GM12801 (cell line): ENCODE data around the gene FGF12.

Experiments used
- CTCF ChIP-seq: IDR thresholded peaks from one replicate; pipeline ENCODE4 v1.5.1; 2011; ENCODE audit warnings: control low read depth; ENCODE audit not compliant: insufficient read length; ENCODE audit errors: extremely low read depth

Gene FGF12

DNA sequence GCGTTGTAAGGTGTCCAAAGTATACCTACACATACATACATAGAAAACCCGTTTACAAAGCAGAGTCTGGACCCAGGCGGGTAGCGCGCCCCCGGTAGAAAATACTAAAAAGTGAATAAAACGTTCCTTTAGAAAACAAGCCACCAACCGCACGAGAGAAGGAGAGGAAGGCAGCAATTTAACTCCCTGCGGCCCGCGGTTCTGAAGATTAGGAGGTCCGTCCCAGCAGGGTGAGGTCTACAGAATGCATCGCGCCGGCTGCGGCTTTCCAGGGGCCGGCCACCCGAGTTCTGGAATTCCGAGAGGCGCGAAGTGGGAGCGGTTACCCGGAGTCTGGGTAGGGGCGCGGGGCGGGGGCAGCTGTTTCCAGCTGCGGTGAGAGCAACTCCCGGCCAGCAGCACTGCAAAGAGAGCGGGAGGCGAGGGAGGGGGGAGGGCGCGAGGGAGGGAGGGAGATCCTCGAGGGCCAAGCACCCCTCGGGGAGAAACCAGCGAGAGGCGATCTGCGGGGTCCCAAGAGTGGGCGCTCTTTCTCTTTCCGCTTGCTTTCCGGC is 318.6 kb downstream of the FGF12 start:
- no peak for TF ChIP-seq CTCF

DNA sequence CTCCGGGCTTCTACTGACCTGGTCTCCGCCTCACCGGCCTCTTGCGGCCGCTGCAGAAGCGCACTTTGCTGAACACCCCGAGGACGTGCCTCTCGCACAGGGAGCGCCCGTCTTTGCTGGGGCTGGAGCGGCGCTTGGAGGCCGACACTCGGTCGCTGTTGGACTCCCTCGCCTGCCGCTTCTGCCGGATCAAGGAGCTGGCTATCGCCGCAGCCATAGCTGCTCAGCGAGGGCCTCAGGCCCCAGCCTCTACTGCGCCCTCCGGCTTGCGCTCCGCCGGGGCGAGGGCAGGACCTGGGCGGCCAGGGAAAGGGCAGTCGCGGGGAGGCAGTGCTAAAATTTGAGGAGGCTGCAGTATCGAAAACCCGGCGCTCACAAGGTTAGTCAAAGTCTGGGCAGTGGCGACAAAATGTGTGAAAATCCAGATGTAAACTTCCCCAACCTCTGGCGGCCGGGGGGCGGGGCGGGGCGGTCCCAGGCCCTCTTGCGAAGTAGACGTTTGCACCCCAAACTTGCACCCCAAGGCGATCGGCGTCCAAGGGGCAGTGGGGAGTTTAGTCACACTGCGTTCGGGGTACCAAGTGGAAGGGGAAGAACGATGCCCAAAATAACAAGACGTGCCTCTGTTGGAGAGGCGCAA is 319.2 kb downstream of the FGF12 start:
- TF ChIP-seq CTCF: no peak

DNA sequence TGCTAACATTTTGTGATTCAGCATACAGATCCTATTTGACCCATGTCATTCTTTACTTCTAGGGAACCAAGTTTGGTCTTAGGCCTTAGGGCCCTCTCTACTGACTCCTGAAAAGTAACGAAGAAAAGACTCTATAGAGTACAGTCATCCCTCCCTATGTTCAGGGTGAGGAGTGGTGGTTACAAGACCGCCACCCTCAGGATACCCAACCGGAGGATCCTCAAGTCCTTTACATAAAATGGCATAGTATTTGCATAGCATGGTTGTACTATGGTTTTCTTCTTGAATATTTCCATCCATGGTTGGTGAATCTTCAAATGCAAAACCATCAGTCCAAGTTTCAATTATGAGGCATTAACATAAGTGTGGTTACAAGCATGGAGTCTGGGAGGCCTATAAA is 327.6 kb downstream of the FGF12 start:
- no peak for TF ChIP-seq CTCF

DNA sequence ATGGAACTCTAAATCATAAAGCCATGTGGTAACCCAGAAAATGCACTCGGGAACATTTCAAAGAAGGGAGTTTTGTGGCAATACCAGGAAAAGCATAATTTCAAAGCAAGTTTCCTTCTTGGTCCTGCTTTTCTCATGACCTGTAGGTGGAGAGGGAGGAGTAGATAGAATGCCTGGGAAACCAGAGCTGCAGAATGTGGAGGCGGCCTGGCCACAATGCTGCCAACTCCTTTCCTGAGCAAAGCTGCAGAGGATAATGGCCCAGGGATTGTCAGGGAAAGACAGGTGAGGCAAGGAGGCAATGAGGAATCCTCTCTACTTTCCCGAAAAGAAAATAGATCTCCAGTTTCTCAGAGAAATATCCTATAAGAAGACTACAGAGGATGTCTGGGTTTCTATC is 330.3 kb downstream of the FGF12 start:
- TF ChIP-seq CTCF: no peak

GRCh38 chr3:192395506-192395905 is 331.8 kb downstream of the FGF12 start:
- TF ChIP-seq CTCF: no peak

DNA sequence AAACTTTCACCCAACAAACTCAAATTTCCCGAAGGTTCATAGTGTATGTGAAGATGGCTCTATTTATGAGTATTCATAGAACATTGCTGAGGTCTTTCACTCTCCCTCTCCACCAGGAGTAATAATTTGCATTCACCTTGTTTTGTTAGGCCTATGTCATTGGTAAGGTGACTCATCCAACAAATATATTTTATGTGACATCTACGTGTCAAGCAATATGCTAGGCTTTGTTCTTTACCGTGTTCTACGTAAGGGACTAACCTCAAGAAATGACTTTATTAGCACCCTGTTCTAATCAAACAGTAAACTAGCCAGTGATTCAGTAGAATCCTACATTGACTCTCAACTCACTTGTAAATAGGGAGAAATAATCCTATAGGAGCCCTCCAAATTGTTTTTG is 334.4 kb downstream of the FGF12 start:
- no peak for TF ChIP-seq CTCF

DNA sequence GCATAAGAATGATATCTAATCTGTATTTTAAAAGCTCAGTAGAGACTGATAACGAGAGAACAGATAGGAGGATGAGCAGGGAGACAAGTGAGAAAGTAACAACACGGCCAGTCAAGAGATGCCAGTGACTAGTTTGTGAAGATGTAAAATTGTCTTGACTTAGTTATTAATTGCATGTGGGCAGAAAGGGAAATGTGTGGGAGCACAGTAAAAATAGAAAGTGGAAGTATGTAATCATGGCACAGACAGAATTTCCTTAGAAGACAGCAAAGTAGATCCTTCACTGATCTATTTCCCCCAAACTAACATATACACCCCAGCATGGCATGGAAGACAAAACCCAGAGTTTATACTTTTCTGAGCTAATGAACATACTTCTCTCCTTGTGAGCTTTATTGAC is 344.5 kb downstream of the FGF12 start:
- TF ChIP-seq CTCF: no peak
